Measurements from ENCODE around the gene P2RY6. TPM values are rescaled to one million over a fixed set of nuclear protein-coding genes. Genes with fewer than 3 reads are reported as not detected.

The P2RY6 gene
- total RNA-seq, 6 experiments from 2014 or later: 0.54 to 2.4 (median 1.9) TPM

Other genes starting within 250 kb of the P2RY6 start
- gene FCHSD2, start 130.0 kb upstream of the P2RY6 start, total RNA-seq (2021; fragmentation: NEBNext Ultra II Directional; extraction: Animal tissue kit (Norgen Biotek cat#: 25700)): 10 to 100 TPM; 58.9 to 68.2 (median 65.0) TPM
- gene P2RY2, start 54.1 kb upstream of the P2RY6 start, total RNA-seq (2021; fragmentation: NEBNext Ultra II Directional; extraction: Animal tissue kit (Norgen Biotek cat#: 25700)): under 1 TPM in 5 of 6 experiments, not detected in 1; 0.08 to 0.20 (median 0.16) TPM
- gene ARHGEF17, start 35.9 kb downstream of the P2RY6 start, total RNA-seq (2021; fragmentation: NEBNext Ultra II Directional; extraction: Animal tissue kit (Norgen Biotek cat#: 25700)): 100 to 1,000 TPM in 2 of 6 experiments, 10 to 100 TPM in 4; 84.6 to 112 (median 92.1) TPM
- 1 to 10 TPM; 6.2 to 7.7 (median 7.0) TPM for gene RELT, start 104.1 kb downstream of the P2RY6 start, total RNA-seq (2021; fragmentation: NEBNext Ultra II Directional; extraction: Animal tissue kit (Norgen Biotek cat#: 25700))

Data from HFFc6 (cell line).